H1 (cell line): ENCODE measurements around the gene TIGD1. TPM values are rescaled to one million over a fixed set of nuclear protein-coding genes. Genes with fewer than 3 reads are reported as not detected.
A peak's percentile ranks its signal among the peaks of the same experiment; 100 is the strongest.

Experiments
- ATF2 ChIP-seq: IDR thresholded peaks from 2 replicates; pipeline ENCODE4 v1.6.1; 2012; ENCODE audit warnings: low read length, inconsistent platforms
- BCL11A ChIP-seq, 2 experiments: IDR thresholded peaks; one replicate each; pipeline ENCODE4 v1.6.1; 2011; ENCODE audit warnings: low read depth in 2 of 2, low read length in 2 of 2, mild to moderate bottlenecking in 2 of 2
- GTF2F1 ChIP-seq: IDR thresholded peaks from 2 replicates; pipeline ENCODE4 v1.6.1; 2012; ENCODE audit warnings: low read depth, low read length, improper control_type of control experiment, borderline replicate concordance
- HDAC2 ChIP-seq, 2 experiments: fragments of 300-600 bp in 1 of 2; sonication (generic) in 1 of 2; IDR thresholded peaks; 2 replicates each; pipeline ENCODE4 v1.6.1; 2011 to 2012; ENCODE audit warnings: low read depth in 2 of 2, low read length in 2 of 2, mild to moderate bottlenecking in 2 of 2, moderate library complexity in 2 of 2, borderline replicate concordance in 1 of 2, inconsistent platforms in 1 of 2
- MAX ChIP-seq: IDR thresholded peaks from 2 replicates; pipeline ENCODE4 v1.6.1; 2012; ENCODE audit warnings: inconsistent platforms
- RBBP5 ChIP-seq: IDR thresholded peaks from 2 replicates; pipeline ENCODE4 v1.7.1; 2012; ENCODE audit warnings: low read depth, mild to moderate bottlenecking, inconsistent platforms, low read length, moderate library complexity, borderline replicate concordance
- SAP30 ChIP-seq: fragments of 300-600 bp; sonication (generic); IDR thresholded peaks from 2 replicates; pipeline ENCODE4 v1.7.1; 2012; ENCODE audit warnings: low read length, moderate library complexity, mild to moderate bottlenecking, inconsistent platforms; ENCODE audit not compliant: insufficient read depth, insufficient replicate concordance
- SIN3A ChIP-seq, 2 experiments: IDR thresholded peaks in 1 of 2; conservative IDR thresholded peaks in 1 of 2; 2 replicates each; pipeline ENCODE4 v1.6.1; 2011 to 2012; ENCODE audit warnings: low read length in 2 of 2, improper control_type of control experiment in 1 of 2, low read depth in 1 of 2, mild to moderate bottlenecking in 1 of 2
- SP4 ChIP-seq: IDR thresholded peaks from 2 replicates; pipeline ENCODE4 v1.6.1; 2012; ENCODE audit warnings: low read length, inconsistent platforms
- polyA plus RNA-seq, 7 experiments: library from polyadenylated mRNA; depleted of rRNA in 3 of 7; stranded (reverse) in 5 of 7; unstranded in 2 of 7; fragments of >200 nt in 5 of 7; fragments of 200-250 nt in 2 of 7; gene quantifications; 1 replicate in 5 of 7; 2 replicates in 1 of 7; 4 replicates in 1 of 7; pipeline versions ENCODE4 v1.2.1 to v1.2.3, GENCODE V29; 2011 to 2013; ENCODE audit warnings: missing spikeins in 2 of 7, mixed read lengths in 2 of 7
- total RNA-seq: library from RNA; stranded (reverse); fragmentation: NEBNext Ultra II Directional; extraction: Animal tissue kit (Norgen Biotek cat#: 25700); gene quantifications from 2 replicates; pipeline ENCODE4 v1.2.1, GENCODE V29; 2021

Gene TIGD1
- total and polyA plus RNA-seq, 2 of the 8 experiments (the other 6 are each of a cell fraction or from before 2014, with no cell fraction given), result 4.7 to 8.3 TPM

- TF ChIP-seq SIN3A (conservative IDR thresholded peaks at IDR 0.05 in 1 of 2, IDR thresholded peaks at IDR 0.05 in 1 of 2; ENCODE audit: low read depth in 1 of 2, low read length in 2 of 2), result peak; percentile 58 to 85; a peak in 2 of 4 replicates
- TF ChIP-seq GTF2F1, result peak; percentile 90; the same call in 1 of the 2 replicates
- peak; percentile 45 to 59; a peak in 1 of 4 replicates for TF ChIP-seq HDAC2 (IDR thresholded peaks at IDR 0.05; ENCODE audit: borderline replicate concordance in 1 of 2, low read depth in 2 of 2, low read length in 2 of 2)
- peak; percentile 54 for TF ChIP-seq SAP30
- TF ChIP-seq MAX, result peak; percentile 94
- peak; percentile 63; the same call in 1 of the 2 replicates for TF ChIP-seq SP4
- TF ChIP-seq ATF2, result peak; percentile 10; the same call in 1 of the 2 replicates
- TF ChIP-seq RBBP5, result peak; percentile 88
- TF ChIP-seq BCL11A (IDR thresholded peaks at IDR 0.05; ENCODE audit: low read depth in 2 of 2, low read length in 2 of 2), result no peak
Observed at GRCh38 chr2:232550354-232551249, at the start of gene TIGD1, which contains the start of gene EIF4E2 (continued).
